Measurements from ENCODE around the gene HUS1. TPM values are rescaled to one million over a fixed set of nuclear protein-coding genes. Genes with fewer than 3 reads are reported as not detected.

Gene HUS1
- total and polyA plus RNA-seq, 2 of the 8 experiments (the other 6 are each of a cell fraction or from before 2014, with no cell fraction given) = 15.0 to 33.0 TPM

DNA sequence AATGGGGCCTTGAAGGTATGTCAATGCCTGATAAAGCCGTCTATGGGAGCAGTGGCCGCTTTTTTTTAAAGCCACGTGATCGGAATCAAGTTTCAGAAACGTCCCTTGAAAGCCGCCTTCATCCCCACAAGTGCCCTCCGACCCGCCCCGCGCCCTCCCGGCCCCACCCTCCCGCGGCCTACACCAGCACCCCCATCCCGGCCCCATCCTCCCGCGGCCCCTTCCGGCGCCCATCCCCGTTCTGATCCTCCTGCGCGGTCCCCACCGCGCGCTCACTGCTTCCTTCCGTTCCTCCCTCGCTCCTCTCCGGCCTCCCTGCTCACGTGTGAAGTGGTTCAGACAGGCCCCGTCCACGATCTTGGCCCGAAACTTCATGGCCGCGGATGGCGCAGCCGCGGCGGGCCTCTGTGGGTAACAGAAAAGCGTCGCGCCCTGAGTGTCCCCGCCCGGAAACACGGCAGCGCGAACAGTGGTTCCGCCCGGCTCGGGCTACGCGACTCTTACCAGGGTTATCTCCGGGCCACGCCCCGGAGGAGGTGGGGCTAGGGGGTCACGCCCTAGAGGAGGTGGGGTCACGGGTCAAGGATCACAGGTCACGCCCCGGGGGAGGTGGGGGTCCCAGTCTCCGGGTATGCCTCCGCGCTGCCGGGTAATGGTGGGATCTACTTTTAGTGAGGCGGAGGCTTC, at the start of gene HUS1 (continued):
- no peak for TF ChIP-seq SIRT6 (IDR thresholded peaks at IDR 0.05; ENCODE audit: low read length)
- TF ChIP-seq BACH1 (IDR thresholded peaks at IDR 0.05; ENCODE audit: low read length) = peak; percentile 75
- no peak for TF ChIP-seq FOSL1 (IDR thresholded peaks at IDR 0.05; ENCODE audit: insufficient read depth, low read depth, low read length)
- TF ChIP-seq KDM4A (IDR thresholded peaks at IDR 0.05; ENCODE audit: low read depth, low read length, severe bottlenecking) = peak; percentile 39
- peak; percentile 83 for TF ChIP-seq CREB1 (IDR thresholded peaks at IDR 0.05)
- TF ChIP-seq POU5F1 (IDR thresholded peaks at IDR 0.05; ENCODE audit: low read depth, low read length) = no peak
- TF ChIP-seq GTF2F1 (IDR thresholded peaks at IDR 0.05; ENCODE audit: borderline replicate concordance, low read depth, low read length) = peak; percentile 45; the same call in 1 of the 2 replicates
- TF ChIP-seq CBX5 (IDR thresholded peaks at IDR 0.05; ENCODE audit: low read depth, low read length) = no peak
- 0 out of 3 replicates have a peak, but pooled peaks of 1 of the 2 experiments have one; percentile 50 for TF ChIP-seq EP300 (IDR thresholded peaks at IDR 0.05; ENCODE audit: borderline replicate concordance in 1 of 2, low read depth in 2 of 2, low read length in 2 of 2)
- no peak for TF ChIP-seq HDAC6 (IDR thresholded peaks at IDR 0.05; ENCODE audit: low read depth, low read length)
- no peak for TF ChIP-seq RNF2 (IDR thresholded peaks at IDR 0.05; ENCODE audit: borderline replicate concordance, low read depth, low read length, missing control alignments, poor library complexity, severe bottlenecking)
- TF ChIP-seq, protein P1, sequence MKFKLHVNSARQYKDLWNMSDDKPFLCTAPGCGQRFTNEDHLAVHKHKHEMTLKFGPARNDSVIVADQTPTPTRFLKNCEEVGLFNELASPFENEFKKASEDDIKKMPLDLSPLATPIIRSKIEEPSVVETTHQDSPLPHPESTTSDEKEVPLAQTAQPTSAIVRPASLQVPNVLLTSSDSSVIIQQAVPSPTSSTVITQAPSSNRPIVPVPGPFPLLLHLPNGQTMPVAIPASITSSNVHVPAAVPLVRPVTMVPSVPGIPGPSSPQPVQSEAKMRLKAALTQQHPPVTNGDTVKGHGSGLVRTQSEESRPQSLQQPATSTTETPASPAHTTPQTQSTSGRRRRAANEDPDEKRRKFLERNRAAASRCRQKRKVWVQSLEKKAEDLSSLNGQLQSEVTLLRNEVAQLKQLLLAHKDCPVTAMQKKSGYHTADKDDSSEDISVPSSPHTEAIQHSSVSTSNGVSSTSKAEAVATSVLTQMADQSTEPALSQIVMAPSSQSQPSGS (IDR thresholded peaks at IDR 0.05; ENCODE audit: low read length) = peak; percentile 83; the same call in 1 of the 2 replicates
- peak; percentile 93 for TF ChIP-seq CHD2 (IDR thresholded peaks at IDR 0.05; ENCODE audit: low read length)
- peak; percentile 87 for TF ChIP-seq GABPA (IDR thresholded peaks at IDR 0.05; ENCODE audit: borderline replicate concordance, insufficient read depth, low read length)
- peak; percentile 92 for TF ChIP-seq POLR2AphosphoS5 (IDR thresholded peaks at IDR 0.05; ENCODE audit: low read depth, low read length)
- TF ChIP-seq TCF12 (IDR thresholded peaks at IDR 0.05; ENCODE audit: low read depth, low read length) = no peak
- 0 out of 2 replicates have a peak, but pooled peaks have one; percentile 48 for TF ChIP-seq EGR1 (IDR thresholded peaks at IDR 0.05; ENCODE audit: borderline replicate concordance, low read depth, low read length)
- peak; percentile 67 for TF ChIP-seq NANOG (IDR thresholded peaks at IDR 0.05; ENCODE audit: insufficient read depth, low read depth, low read length, poor library complexity, severe bottlenecking)
- peak; percentile 53 for TF ChIP-seq E2F6 (IDR thresholded peaks at IDR 0.05)
- peak; percentile 72; the same call in 1 of the 2 replicates for TF ChIP-seq RXRA (IDR thresholded peaks at IDR 0.05; ENCODE audit: insufficient read depth, low read depth, low read length)
- peak; percentile 99 for TF ChIP-seq PHF8 (conservative IDR thresholded peaks at IDR 0.05; ENCODE audit: low read depth, low read length)
- TF ChIP-seq ASH2L (IDR thresholded peaks at IDR 0.05; ENCODE audit: low read length) = peak; percentile 96
